HG03342 (cell line): ENCODE measurements around the gene ABCB4.
A peak's percentile ranks its signal among the peaks of the same experiment; 100 is the strongest.

Experiments used
- ATAC-seq: cut with Tn5 transposase; IDR thresholded peaks from one replicate; pipeline ENCODE4 v1.9.1; 2021; ENCODE audit warnings: mild to moderate bottlenecking, moderate library complexity; ENCODE audit not compliant: unreplicated experiment

The ABCB4 gene

DNA sequence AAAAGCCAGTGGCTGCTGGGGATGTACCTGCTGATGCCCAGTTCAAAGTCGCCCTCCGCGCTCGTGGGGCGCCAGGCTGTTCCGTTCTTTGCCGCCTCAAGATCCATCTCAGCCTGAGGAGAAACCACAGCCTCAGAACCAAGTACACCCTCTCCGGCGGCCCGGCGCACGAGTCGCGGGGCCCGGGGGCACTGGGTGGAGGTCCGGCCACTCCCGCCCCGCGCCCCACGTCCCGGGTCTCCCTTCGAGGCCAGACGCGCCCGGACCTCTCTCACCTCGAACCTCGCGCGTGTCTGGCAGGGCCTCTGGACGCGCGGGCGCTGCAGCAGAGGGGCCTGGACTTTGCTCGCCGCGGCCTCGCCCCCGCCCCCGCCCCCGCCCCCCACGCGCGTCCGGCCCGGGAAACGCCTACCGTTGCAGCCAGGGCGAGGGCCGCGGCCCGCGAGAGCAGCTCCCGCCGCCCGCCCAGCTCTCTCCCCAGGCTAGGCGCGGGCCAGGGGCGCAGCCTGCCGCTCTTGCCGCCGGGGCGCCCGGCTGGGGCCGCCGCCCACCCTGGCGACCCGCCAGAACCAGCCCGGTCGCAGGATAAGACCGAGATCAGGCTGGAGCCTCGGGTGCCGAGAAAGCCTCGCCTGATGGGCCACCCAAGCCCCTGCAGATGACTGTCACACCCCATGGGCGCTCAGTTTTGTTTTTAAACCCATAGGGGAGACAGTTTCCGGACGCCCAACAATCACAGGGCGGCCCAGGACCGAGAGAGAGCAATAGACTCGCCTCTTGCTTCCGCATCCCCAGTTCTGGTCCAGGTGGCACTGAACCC, at the start of gene ABCB4:
TSS of gene ABCB4 (minus strand) at position 322 of the 820 bp plus-strand sequence. CDS start at position 107, 215 bp downstream.
- peak; percentile 18 for ATAC-seq

DNA sequence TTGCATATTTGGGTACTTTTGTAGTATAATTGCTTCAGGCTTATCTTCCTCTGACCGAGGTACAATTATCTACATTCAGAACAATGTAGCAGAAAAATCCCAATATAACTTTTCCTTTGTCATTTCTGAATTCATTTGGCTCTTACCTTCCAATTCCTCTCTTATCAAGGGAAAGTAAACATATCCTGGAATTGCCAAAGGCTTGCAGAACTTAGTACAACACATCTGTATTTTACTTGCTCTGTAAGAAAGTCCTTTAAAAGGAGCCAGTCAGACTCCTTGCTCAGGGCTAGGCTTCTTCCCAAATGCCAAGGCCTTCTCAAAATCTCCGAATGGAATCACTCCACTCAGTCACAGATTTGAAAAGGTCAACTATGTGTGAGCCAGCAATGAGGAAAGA, 43.3 kb upstream of the ABCB4 start:
- no peak for ATAC-seq

DNA sequence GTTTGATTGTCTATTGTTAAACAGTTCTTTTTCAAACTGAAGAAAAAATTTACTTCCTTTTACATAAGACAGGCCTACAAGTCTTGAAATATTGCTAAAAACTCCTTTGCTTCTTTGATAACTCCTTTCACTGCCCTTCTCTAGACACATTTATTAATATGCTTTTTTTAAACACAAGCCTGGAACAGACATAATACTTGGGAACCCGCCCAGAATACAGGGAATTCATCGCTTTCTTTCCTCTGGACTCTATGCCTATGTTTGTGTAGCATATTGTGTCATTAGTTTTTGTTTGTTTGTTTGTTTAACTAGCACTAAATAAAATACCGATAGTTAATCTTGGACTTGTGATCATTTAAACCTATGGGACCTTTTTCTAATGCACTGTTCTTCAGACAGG, 42.4 kb upstream of the ABCB4 start:
- no peak for ATAC-seq

DNA sequence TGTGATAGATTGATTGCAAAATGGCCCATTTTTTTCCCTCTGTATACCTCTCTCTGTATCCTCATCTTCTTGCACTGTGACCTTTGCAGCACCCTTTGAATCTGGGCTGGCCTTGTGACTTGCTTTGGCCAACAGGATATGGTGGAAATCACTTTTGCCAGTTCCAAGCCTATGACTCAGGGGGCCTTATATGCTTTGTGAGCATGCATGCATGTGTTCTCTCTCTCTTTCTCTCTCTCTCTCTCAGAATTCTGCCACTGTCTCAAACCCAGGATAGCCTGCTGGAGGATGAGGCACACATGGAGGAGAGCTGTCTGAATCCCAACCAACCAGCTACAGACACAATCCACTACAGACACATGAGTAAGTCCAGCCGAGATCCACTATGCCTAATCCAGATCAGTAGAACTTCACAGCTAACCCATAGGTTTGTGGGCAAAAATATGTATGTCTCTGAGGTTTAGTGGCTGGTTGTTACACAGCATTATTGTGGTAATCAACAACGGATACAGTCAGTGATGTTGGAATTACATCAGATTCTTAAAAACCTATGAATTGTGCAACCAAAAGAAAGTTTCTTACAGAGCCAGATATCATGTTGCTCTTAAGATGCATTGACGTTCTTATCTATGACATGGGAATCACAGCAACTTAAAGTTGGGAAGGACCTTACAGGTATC, 41.8 kb upstream of the ABCB4 start:
- ATAC-seq, result no peak

DNA sequence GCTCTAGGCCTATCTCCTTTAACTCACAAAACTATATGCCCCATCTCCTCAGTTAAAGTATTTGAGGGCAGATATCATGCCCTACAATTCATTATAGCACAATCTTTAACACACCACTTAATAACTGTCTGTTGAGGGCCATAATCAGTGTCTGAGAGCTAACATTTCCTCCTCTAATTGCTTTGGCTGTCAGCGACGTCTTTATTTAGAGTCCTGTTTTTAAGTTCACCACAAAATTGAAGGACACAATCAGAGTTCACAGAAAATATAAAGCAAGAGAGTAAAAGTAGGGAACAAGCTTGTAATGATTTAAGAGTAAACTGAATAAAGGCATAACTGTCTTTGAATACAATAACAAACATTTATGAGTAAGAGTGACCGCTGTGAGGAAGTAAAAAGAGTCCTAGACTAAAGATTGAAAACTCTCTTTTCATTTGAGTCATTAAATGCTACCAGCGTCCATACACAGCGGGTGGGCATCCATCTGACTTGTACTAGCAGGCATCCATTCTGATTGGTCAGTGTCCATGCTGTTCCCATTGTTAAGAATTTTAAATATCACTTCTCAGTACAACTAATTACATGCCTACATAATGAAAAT, 38.4 kb upstream of the ABCB4 start:
- ATAC-seq, result no peak

DNA sequence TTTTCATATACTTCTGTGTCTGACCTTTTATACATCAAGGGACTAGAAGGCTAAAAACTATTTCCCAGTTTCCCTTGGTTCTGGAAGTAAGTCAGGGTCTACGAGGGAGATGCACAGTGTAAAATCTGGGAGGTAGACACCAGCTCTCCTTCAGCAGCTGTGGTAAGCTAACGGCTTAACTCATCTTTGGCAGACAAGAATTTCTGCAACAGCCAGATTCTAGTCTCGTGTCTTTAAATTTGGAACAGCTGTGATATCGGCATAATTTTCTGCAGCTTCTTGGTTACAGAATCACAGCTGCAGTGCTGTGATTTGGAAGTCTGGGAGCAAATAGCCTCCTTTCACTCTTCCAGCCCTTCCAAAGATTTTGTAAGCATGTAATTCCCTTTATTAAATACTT, 37.4 kb upstream of the ABCB4 start:
- ATAC-seq, result no peak

DNA sequence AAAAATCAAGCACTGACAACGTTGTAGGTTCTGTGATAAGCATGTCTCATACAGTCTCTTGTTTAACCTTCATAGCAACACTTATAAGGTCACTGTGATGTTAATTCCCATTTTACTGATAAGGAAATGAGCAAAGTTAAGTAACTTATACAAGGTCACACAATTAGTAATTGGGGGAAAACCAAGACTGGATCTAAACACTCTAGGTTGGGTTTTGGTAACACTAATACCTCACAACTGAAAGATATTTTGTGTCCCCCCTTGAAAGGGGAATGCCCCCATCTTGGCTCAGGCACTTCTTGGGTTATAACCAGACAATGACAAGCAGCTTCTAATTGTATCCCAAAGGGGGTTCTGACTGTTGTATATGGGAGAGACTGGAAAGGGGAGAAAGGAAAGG, 36.0 kb upstream of the ABCB4 start:
- no peak for ATAC-seq

DNA sequence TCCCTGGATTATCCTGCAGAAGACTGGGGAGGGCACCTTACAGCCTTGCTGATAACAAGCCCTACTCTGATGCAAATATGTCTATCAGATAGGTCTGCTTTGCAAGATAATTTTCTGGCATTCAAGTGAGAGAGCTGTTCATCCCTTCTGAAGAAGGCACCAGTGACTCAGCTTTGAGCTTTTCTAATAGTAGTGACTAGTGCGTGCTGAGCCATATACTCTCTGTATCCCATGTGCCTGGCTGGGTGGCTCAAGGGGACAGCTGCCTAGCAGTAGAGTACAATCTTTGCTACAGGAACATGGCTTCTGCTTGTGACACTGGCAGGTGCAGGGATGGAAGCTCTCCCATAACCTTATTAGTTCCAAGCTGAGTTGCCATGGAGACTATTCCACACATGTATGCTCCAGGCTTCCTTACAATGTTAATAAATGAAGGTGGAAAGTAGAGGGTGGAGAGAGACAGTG, 35.0 kb upstream of the ABCB4 start:
- no peak for ATAC-seq

DNA sequence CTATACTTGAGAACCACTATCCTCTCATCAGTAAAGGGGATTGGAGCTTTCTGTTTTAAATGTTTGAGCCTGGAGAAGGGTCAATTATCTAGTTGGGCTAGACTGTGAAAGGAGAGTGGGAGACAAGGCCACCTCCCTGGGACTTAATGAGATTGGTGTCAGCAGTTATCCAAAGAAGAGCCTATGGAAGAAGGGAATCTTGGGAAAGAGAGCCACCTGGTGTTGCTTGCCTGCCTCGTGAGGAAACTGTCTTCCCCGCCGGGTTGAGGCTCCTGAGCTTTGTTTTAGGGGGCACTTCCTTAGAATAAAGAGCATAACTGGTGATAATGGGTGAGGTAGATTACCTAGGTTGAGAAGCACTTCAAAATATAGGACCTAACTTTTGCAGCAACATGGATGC, 32.0 kb upstream of the ABCB4 start:
- ATAC-seq, result no peak

DNA sequence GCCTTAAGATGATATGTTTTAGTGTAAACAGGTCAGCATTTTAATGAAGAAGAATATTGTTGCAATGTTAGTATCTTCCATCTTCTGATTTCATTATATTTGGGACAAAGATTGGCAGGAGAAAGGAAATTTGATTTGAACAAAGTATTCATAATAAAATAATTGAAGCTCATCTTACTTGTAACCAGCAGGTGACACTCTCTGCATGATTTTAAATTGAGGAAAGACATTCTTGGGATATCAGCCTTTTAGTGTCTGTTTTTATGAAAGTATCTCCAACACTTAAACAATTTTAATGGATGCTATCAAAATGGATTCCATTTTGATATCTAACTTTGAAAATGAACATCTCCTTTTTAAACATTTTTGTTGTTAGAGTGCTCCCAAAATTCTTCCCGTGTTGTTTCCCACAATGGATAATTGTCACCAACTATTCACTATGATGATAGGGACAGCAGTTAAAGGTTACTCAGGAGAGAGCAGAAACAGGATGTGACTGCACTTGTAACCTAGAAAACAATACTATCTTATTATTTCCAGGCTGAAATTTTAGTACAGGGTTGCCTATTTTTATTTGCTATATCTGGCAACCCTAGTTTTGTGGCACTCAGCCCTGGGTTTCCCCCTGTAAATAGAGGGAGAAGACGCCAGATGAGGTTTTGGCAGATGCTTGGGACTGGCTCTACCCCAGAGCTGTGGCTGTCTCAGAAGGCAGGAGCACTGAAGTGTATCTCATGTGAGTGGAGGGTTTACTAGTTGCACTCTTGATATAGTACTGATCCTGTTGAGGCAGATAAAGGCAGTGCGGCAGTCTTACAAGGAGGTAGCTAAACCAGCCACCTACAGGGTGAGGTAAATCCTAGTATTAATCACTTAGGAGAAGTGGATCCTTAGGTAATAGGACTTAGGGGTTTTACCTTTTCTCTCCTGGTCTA, 31.0 kb upstream of the ABCB4 start:
- ATAC-seq, result no peak

DNA sequence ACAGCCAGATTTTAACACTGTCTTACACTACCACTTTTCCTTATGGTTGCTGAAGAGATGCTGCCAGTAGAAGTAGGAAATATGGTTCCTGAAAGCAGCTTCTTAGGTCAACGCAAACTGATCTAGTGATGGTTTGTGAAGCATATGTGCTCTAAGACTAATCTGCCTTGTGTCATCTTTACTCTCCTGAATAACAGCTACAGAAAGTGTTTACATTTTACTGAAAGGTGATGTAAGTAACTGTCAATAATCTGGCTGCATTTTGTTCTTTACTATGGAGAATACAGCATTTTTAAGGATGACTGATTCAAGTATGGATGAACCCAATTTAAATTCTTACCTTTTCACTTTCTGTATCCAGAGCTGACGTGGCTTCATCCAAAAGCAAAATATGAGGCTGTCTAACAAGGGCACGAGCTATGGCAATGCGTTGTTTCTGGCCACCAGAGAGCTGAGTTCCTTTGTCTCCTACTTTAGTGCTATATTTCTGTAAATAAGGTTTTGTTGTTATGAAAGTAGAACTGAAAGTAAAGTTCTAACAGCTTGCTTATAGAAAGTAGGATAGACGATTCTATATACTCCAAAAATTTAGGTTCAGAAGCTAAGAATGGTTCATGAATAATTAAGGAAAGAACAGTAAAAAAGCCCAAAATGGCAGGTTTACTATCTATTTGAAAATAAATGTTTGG, 30.2 kb upstream of the ABCB4 start:
- peak; percentile 54 for ATAC-seq

DNA sequence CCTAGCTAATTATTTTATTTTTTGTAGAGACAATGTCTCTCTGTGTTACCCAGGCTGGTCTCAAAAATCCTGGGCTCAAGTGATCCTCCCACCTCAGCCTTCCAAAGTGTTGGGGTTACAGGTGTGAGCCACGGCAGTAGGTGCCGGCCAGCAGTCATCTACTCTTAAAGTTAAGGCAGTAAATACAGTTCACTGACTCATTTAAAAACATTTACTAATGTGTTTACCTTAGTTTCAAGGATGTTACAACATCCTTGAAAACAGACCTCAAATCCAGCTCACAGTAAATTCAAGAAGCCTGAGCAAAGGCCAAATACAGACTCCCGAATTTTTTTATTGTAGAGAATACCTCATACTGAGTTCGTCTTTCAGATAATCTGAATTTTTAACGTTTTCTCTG, 29.6 kb upstream of the ABCB4 start:
- no peak for ATAC-seq

DNA sequence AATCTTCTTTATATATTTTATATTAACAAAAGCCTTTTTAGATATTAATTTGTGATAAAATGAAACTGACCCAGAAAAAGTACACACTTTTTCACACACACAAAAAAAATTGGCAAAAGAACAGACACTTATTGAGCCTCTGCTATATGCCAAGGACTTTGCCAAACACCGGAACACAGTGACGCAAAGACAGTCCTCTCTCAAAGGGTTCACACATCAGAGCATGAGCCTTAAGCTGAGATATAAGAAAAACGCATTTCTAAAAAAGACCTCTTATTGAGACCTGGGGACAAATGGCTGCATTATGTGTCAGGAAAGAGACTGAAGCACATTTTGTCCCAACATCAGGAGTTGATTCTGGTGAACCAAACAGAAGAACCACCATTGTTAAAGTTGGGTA, 24.0 kb upstream of the ABCB4 start:
- ATAC-seq, result no peak

DNA sequence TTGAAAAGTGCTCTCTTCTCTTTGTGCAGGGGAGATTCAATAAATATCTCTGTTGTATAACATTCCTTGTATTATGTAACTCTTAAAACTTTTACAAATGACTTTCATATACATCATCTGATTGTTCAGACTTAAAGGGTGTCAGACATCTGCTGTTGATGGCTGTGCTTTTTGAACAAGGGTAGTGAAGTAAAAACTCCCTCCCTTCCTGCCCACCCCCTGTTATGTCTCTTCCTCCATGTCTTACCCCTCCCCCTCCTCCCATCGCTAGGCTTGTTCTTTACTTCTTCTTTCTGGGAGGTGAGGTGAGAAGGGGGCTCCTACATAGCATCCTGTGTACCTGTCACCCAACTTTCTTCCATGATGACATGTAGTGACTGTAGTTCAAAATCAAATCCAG, 23.4 kb upstream of the ABCB4 start:
- ATAC-seq, result no peak

DNA sequence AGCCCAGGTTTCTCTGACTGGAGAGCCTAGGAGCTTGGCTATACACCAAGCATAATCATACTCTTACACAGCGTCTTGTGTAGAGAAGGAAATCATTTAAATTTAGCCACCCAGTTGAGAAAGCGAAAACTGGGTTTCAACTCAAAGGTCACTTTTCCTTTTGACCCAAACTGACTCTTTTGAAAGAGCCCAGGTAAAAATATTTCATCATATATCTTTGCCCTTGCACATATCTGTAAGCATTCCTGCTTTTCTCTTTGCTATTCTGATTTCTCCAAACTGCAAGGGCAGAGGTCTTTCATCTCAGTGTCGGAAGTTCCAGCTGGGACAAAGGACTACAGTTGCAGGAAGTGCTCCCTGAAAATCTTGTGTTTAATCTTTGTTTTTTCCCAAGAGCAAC, 22.0 kb upstream of the ABCB4 start:
- no peak for ATAC-seq

DNA sequence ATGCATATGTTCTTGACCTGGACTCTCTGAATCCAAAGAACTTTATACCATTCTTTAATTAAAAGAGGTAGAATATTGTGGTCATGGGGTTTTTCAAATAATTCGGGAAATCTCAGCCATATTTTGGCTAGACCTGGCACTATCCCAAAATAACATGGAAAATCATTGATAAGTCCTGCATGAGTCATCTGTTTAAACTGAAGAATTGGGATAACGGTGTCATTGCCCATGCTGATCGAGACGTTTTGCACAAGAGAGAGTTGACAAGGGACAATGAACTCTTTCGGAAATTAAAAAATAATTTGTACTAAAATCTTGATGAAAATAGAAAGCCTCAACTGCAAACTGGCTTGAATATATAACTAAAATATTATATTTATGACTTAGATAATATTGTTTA, 19.9 kb upstream of the ABCB4 start:
- ATAC-seq, result no peak

DNA sequence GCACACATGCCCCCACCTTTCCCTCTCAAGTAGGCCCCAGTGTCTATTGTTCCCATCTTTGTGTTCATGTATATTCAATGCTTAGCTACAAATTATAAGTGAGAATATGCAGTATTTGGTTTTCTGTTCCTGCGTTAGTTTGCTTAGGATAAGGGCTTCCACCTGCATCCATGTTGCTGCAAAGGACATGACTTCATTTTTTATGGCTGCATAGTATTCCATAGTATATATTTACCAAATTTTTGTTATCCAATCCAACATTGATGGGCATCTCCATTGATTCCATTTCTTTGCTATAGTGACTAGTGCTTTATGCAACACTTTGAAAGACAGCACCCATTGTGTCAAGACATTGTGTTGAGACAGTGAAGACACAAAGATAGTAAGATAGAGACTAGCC, 19.0 kb upstream of the ABCB4 start:
- ATAC-seq, result no peak

DNA sequence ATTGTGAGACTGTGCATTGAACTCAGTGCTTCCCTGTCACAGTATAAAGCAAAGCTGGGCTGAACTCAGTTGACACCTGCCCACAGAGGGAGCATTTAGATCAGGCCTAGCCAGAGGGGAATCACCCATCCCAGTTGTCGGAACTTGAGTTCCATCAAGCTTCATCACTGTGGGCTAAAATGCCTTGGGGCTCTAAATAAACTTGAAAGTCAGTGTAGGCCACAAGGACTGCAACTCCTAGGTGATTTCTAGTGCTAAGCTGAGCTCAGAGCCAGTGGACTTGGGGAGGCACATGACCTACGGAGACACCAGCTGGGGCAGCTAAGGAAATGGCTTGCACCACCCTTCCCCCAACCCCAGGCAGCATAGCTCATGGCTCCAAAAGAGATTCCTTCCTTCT, 7.7 kb upstream of the ABCB4 start:
- no peak for ATAC-seq

DNA sequence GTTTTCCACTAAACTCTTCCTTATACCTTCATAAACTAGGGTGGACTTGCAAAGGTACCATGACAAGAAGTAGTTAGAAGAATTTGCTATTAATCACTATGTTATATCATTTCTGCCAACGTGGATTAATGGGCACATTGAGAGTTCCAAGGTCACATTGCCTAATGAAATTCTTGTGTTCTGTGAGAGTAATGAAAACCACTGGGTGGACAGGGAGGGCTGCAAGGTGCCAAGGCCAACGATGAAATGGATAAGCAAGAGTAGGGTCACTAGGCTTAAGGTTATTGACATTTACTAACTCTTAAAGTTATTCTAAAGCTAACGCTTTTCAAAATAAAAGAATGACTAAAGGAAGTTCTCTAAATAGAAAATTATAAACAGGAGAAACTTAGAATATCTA, 6.6 kb upstream of the ABCB4 start:
- no peak for ATAC-seq

DNA sequence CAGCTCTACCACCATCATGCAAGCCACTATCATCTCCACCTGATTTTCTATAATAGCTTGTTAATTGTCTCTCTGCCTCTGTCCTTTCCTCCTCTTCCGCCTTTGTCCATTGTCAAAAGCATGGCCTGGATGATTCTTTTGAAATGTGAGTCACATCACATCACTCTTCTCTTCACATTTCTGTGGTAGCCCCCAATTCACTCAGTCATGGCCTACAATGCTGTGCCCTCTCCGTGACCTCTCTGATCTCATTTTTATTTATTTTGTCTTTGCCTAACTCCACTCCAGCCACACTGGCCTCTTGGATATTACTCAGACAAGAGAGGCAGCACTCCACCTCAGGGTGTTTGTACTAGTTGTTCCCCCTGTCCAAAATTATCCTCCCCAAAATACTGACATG, 4.9 kb upstream of the ABCB4 start:
- no peak for ATAC-seq
